Neural crest cell (in vitro differentiated cells): ENCODE measurements around the gene HACD3. TPM values are rescaled to one million over a fixed set of nuclear protein-coding genes. Genes with fewer than 3 reads are reported as not detected.

Experiments
- DNase-seq: peaks from one replicate; pipeline ENCODE4 v3.0.0; 2021; ENCODE audit warnings: low read depth, mixed read lengths, low spot score
- H3K27ac Mint-ChIP-seq: one replicate; pipeline ENCODE4 v1.8.0; 2021; ENCODE audit warnings: mild to moderate bottlenecking, mixed read lengths; ENCODE audit not compliant: unreplicated experiment
- H3K27me3 Mint-ChIP-seq: 2 replicates; pipeline ENCODE4 v1.8.0; 2021; ENCODE audit warnings: low read depth, mild to moderate bottlenecking, mixed read lengths
- H3K36me3 Mint-ChIP-seq: 2 replicates; pipeline ENCODE4 v1.8.0; 2021; ENCODE audit warnings: low read depth, mild to moderate bottlenecking, mixed read lengths
- H3K4me1 Mint-ChIP-seq: 2 replicates; pipeline ENCODE4 v1.8.0; 2021; ENCODE audit warnings: mixed read lengths
- H3K4me3 Mint-ChIP-seq: one replicate; pipeline ENCODE4 v1.8.0; 2021; ENCODE audit warnings: mild to moderate bottlenecking, mixed read lengths
- H3K9me3 Mint-ChIP-seq: 2 replicates; pipeline ENCODE4 v1.8.0; 2021; ENCODE audit warnings: mixed read lengths
- CTCF ChIP-seq: fragments of 200-600 bp; sonication (generic); conservative IDR thresholded peaks from 2 replicates; pipeline ENCODE4 v1.5.0; 2021; ENCODE audit warnings: antibody characterized with exemption, mild to moderate bottlenecking
- total RNA-seq: library from RNA; stranded (reverse); gene quantifications from 2 replicates; pipeline ENCODE4 v1.2.1, GENCODE V29; 2021

The HACD3 gene
- total RNA-seq, 1 donor from 2014 or later, result 147 TPM

DNA sequence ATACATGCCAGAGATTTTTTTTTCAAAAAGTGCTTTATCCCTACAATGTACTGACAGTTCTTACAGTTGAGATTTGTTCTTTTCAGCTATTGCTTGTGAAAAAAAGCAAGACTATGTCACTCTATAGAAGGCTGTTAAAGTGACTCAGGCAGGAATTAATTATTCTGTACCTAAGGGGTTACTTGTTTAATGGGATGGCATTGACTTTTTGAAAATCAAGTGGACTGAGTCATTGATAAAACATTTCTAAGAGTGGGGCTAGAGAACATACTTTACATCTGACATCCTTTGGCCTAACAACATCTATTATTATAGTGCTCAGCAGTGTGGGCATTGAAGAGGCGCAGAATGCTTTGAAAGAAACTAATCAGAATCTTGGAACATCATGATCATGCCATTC lies 46.4 kb downstream of the HACD3 start:
- Mint-ChIP-seq H3K4me3 (no peak overlapping the region), H3K27me3 (no peaks in the 10 kb centered on the region), H3K27ac (no peak overlapping the region), H3K4me1 (peaks cover 16% of the 10 kb centered on the region), H3K36me3 (peaks cover 7% of the 10 kb centered on the region), H3K9me3 (no peaks in the 10 kb centered on the region)
- DNase-seq, result no peak
- TF ChIP-seq CTCF, result no peak

- no peak for TF ChIP-seq CTCF
- peaks cover 14% of the 10 kb centered on the region for H3K36me3 Mint-ChIP-seq
- H3K27ac Mint-ChIP-seq, result peak overlapping the region; percentile 70
- no peak for DNase-seq
- no peaks in the 10 kb centered on the region for H3K27me3 Mint-ChIP-seq
- H3K4me1 Mint-ChIP-seq, result peaks cover 23% of the 10 kb centered on the region
- no peaks in the 10 kb centered on the region for H3K9me3 Mint-ChIP-seq
- no peak overlapping the region for H3K4me3 Mint-ChIP-seq
These were observed 47.1 kb downstream of the HACD3 start for GRCh38 chr15:65577129-65577996.

DNA sequence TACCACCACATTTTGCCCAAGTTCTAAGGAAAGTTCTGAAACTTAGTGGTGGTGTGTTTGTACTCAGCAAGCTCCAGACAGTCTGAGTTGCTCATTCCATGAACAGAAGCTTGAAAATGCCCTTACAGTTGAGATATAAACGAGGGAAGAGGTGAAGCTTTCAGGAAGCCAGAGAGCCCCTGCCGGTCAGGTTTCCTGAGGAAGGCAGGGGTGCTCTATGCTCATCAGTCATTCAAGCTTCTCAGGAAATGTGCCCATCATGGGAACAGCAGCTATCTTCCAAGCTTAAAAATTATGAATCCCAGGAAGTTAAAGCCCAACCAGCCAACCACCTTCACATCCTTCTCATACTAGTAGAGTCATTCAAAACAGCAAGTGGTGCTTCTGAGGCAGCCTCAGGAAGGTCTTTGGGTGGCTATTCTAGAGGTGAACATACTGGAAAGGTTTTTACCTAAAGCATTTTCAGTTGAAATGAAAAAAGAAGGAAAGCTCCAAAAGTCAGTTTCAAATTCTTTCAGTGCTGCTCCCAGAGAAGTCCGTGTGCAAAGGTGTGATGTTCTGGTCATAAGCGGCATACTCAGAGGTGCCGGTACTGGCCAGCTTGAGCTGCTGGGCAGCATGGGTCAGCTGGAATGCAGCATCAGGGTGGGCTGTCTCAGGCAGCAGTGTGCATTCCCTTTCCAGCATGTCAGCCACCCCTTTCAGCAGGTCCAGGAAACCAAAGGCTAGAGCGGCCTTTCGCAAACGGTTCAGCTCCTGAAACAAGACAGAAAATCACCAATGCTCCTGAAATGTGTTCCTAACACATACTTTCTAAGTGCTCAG lies 48.9 kb downstream of the HACD3 start:
- peaks cover 40% of the 10 kb centered on the region for H3K4me1 Mint-ChIP-seq
- no peak for DNase-seq
- H3K4me3 Mint-ChIP-seq, result no peak overlapping the region
- H3K9me3 Mint-ChIP-seq, result no peaks in the 10 kb centered on the region
- H3K27ac Mint-ChIP-seq, result no peak overlapping the region
- peaks cover 14% of the 10 kb centered on the region for H3K36me3 Mint-ChIP-seq
- no peaks in the 10 kb centered on the region for H3K27me3 Mint-ChIP-seq
- no peak for TF ChIP-seq CTCF

DNA sequence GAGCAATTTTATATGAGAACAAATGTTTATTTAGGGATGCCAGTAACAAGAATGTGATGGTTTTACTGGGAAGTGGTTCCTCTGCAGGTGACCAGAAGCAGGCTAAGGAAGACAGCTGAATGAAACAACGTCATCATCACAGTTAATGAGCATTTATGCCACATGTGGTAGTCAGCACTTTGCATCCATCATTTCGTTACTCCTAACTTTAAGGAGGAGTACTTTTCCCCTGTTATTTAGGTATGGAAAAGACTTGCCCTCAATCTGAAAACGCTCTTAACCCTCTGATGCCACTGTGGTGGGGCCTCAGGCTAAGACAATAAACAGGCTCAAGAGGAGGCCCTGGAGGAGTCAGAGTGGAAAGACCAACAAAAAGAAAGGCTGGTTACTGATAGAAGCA lies 49.5 kb downstream of the HACD3 start:
- Mint-ChIP-seq H3K27ac (no peak overlapping the region), H3K4me1 (peaks cover 47% of the 10 kb centered on the region), H3K9me3 (no peaks in the 10 kb centered on the region), H3K27me3 (no peaks in the 10 kb centered on the region), H3K4me3 (no peak overlapping the region), H3K36me3 (peaks cover 11% of the 10 kb centered on the region)
- no peak for TF ChIP-seq CTCF
- no peak for DNase-seq

DNA sequence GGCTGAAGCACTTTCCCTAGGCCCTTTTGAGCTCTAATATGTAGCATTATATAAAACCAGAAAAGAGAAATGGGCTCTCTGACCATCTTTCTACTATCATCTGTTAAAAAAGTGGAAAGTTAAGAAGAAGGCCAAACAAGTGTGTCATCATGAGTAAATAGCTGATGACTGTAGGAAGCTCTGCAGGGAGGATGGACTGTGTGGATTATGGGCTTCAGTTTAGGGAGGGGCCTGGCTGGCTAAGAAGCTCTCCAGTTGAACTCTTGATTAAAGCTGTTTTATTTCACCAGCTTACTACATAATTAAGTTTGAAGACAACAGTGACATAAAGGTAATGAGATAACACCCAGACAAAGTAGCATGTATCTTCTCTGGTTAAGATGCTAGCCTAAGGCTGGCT lies 50.0 kb downstream of the HACD3 start:
- Mint-ChIP-seq H3K4me3 (peak overlapping the region; percentile 11), H3K4me1 (peaks cover 48% of the 10 kb centered on the region), H3K36me3 (peaks cover 11% of the 10 kb centered on the region)

More for the DNA sequence above, 50.0 kb downstream of the HACD3 start:
- no peak for TF ChIP-seq CTCF
- Mint-ChIP-seq H3K27ac (peak overlapping the region; percentile 4), H3K9me3 (no peaks in the 10 kb centered on the region), H3K27me3 (no peaks in the 10 kb centered on the region)
- DNase-seq, result no peak
